Activated T-helper 1 cell treated with anti-CD3 and anti-CD28 coated beads, Interleukin-12 subunit alpha, Interleukin-12 subunit beta, Interleukin-2, Interleukin-4 antibody, amounts not matched to agents 30 ng/mL and 10 ng/mL and 1 ng/mL, durations not matched to agents 14 hours and 24 hours and 36 hours (primary cell): ENCODE data around the gene MTURN. TPM values are rescaled to one million over a fixed set of nuclear protein-coding genes. Genes with fewer than 3 reads are reported as not detected.
"Not testable (repeated sequence)": the region's sequence is repeated elsewhere in the genome, so short reads cannot be mapped to it uniquely, and the experiment has no call there.

Experiments used
- DNase-seq: peaks from one replicate; pipeline ENCODE4 v3.0.0; 2021; ENCODE audit warnings: low spot score
- H3K27ac Mint-ChIP-seq: one replicate; pipeline ENCODE4 v1.8.0; 2021; ENCODE audit warnings: mild to moderate bottlenecking, mixed read lengths
- H3K27me3 Mint-ChIP-seq: one replicate; pipeline ENCODE4 v1.8.0; 2022; ENCODE audit warnings: mild to moderate bottlenecking, moderate library complexity, mixed read lengths; ENCODE audit not compliant: insufficient read depth
- H3K36me3 Mint-ChIP-seq: one replicate; pipeline ENCODE4 v1.8.0; 2021; ENCODE audit warnings: low read depth, mixed read lengths
- H3K4me1 Mint-ChIP-seq: one replicate; pipeline ENCODE4 v1.8.0; 2021; ENCODE audit warnings: low read depth, mixed read lengths
- H3K4me3 Mint-ChIP-seq: one replicate; pipeline ENCODE4 v1.8.0; 2021; ENCODE audit warnings: mild to moderate bottlenecking, moderate library complexity, mixed read lengths
- H3K9me3 Mint-ChIP-seq: one replicate; pipeline ENCODE4 v1.8.0; 2021; ENCODE audit warnings: mixed read lengths
- intact Hi-C: fragments of 100-400 bp; cut with micrococcal nuclease; formaldehyde crosslinking; loops from one replicate; pipeline ENCODE4 v1.15.1; 2024
- total RNA-seq: library from RNA; stranded (reverse); gene quantifications from 2 replicates; pipeline ENCODE4 v1.2.3, GENCODE V29; 2022

Gene MTURN
- 3.9 and 4.3 TPM in 2 replicates for total RNA-seq

DNA sequence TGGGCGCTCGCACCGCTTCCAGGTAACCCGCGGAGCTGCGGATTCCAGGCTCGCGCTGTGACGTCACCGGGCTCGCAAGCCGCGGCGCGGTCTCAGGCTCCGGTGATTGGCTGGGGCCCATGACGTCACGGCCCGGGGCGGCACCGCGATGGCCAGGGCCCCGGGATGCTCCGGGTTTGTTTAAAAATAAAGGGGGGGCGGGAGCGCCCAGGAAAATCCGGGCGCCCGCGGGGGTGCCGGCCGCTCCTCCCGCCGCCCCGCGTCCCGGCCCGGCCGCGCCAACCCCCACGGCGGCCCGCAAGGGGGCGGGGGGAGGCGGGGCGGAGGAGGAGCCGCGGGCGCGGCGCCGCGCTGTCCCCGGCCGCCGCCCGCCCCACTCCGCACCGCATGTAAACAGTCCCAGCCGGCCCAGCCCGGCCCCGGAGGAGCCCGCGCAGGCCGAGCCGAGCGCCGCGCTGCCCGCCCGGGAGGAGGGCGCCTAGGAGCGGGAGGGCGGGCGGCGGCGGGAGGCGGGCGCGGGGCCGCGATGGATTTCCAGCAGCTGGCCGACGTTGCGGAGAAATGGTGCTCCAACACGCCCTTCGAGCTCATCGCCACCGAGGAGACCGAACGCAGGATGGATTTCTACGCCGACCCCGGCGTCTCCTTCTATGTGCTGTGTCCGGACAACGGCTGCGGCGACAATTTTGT is at the start of gene MTURN:
TSS of gene MTURN (plus strand) at position 376 of the 690 bp plus-strand sequence. CDS start at position 527, 151 bp downstream.
- H3K36me3 Mint-ChIP-seq = no peaks in the 10 kb centered on the region
- intact Hi-C loops = loop anchor here (1.0 to 2.0 kb wide), 6 partner anchors 26 to 371 kb away; partner anchors contain the start of genes NOD1, PLEKHA8 and ZNRF2
- H3K27me3 Mint-ChIP-seq = peaks cover 17% of the 10 kb centered on the region
- H3K4me1 Mint-ChIP-seq = peaks cover 6% of the 10 kb centered on the region
- peak within 1 kb of the TSS; percentile 80 for H3K27ac Mint-ChIP-seq
- H3K4me3 Mint-ChIP-seq = peak within 1 kb of the TSS; percentile 89
- no peaks in the 10 kb centered on the region for H3K9me3 Mint-ChIP-seq
- DNase-seq = peak; percentile 83

DNA sequence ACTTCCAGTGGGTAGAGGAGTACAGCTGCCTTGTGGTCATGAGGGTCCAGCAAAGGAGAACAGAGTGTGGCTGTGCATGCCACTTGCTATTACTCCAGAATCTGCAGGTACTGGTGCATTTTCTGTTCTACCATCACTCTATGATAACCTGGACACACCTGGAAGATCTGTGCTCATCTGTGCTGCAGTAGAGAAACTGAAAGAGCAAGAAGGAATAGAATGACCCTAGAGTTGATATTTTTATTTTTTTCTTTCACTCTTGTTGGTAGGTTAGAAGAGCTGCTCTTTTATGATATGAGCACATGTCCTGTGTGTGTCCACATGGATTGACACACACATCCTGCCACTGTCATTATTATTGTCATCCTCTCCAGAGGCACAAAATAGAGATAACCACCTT is 48.3 kb upstream of the MTURN start:
- intact Hi-C loops = no loop called here
- no peaks in the 10 kb centered on the region for H3K9me3 Mint-ChIP-seq
- H3K27ac Mint-ChIP-seq = no peak overlapping the region
- no peaks in the 10 kb centered on the region for H3K27me3 Mint-ChIP-seq
- H3K4me1 Mint-ChIP-seq = no peaks in the 10 kb centered on the region
- no peak overlapping the region for H3K4me3 Mint-ChIP-seq
- H3K36me3 Mint-ChIP-seq = no peaks in the 10 kb centered on the region
- no peak for DNase-seq

DNA sequence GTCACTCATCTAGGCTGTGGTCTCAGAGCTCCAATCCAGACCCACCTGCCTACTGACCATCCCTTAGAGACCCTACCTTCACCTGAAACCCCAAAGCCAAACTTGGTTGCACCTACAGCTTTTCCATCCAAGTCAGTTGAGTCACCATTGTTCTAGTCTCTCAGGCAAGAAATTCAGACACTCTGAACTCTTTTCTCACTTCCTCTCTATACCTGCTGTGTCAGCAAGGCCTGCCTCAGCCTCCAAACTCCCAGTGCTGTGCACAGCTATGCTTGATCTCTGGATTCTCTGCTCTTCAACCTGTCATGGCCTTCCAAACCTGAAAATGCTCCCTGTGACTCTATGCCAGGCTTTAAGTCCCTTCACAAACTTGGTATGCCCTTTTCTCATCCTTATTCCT is 47.4 kb upstream of the MTURN start:
- H3K4me1 Mint-ChIP-seq = no peaks in the 10 kb centered on the region
- no peak overlapping the region for H3K4me3 Mint-ChIP-seq

GRCh38 chr7:30088362-30088761 is 46.4 kb upstream of the MTURN start:
- Mint-ChIP-seq H3K36me3 (no peaks in the 10 kb centered on the region), H3K27ac (no peak overlapping the region), H3K4me1 (no peaks in the 10 kb centered on the region), H3K4me3 (no peak overlapping the region), H3K27me3 (no peaks in the 10 kb centered on the region), H3K9me3 (no peaks in the 10 kb centered on the region)
- DNase-seq = no peak
- intact Hi-C loops = no loop called here

More for the DNA sequence above, 47.4 kb upstream of the MTURN start:
- no peak for DNase-seq
- intact Hi-C loops = no loop called here
- no peaks in the 10 kb centered on the region for H3K9me3 Mint-ChIP-seq
- no peaks in the 10 kb centered on the region for H3K36me3 Mint-ChIP-seq
- no peaks in the 10 kb centered on the region for H3K27me3 Mint-ChIP-seq
- H3K27ac Mint-ChIP-seq = no peak overlapping the region

- no peak overlapping the region for H3K27ac Mint-ChIP-seq
- no peaks in the 10 kb centered on the region for H3K27me3 Mint-ChIP-seq
- no peak for DNase-seq
- no peaks in the 10 kb centered on the region for H3K4me1 Mint-ChIP-seq
- H3K36me3 Mint-ChIP-seq = peaks cover 1% of the 10 kb centered on the region
- intact Hi-C loops = no loop called here
- H3K4me3 Mint-ChIP-seq = no peak overlapping the region
- peaks cover 3% of the 10 kb centered on the region for H3K9me3 Mint-ChIP-seq
Observed at GRCh38 chr7:30090111-30090510, 44.7 kb upstream of the MTURN start.

DNA sequence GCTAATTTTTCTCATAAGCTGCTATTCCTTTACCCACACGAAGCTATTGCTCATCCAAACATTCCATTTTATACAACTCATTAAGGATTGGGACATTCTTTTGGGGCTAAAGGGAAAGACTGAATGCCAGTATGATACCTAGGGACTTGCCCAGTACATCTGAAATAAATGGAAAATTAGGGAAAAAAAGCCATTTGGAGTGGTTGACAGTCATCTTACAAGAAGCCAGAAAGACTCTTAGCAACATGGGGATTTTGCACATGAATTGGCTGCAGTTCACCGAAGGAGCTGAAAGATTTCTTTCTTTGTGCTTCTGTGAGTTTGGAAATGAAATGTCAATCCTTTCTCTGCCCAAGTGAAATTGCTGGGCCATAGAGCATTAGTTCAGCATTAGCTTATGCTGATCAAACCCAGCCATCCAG is 43.3 kb upstream of the MTURN start:
- Mint-ChIP-seq H3K9me3 (peaks cover 3% of the 10 kb centered on the region), H3K27me3 (no peaks in the 10 kb centered on the region), H3K36me3 (peaks cover 1% of the 10 kb centered on the region), H3K27ac (no peak overlapping the region), H3K4me3 (no peak overlapping the region), H3K4me1 (no peaks in the 10 kb centered on the region)
- no peak for DNase-seq
- intact Hi-C loops = no loop called here

- intact Hi-C loops = no loop called here
- Mint-ChIP-seq H3K9me3 (peaks cover 4% of the 10 kb centered on the region), H3K27me3 (no peaks in the 10 kb centered on the region), H3K36me3 (peaks cover 1% of the 10 kb centered on the region), H3K27ac (no peak overlapping the region), H3K4me3 (no peak overlapping the region), H3K4me1 (no peaks in the 10 kb centered on the region)
- no peak for DNase-seq
Observed at GRCh38 chr7:30091987-30092386, 42.8 kb upstream of the MTURN start.

- H3K4me3 Mint-ChIP-seq = no peak overlapping the region
- DNase-seq = no peak
- H3K4me1 Mint-ChIP-seq = no peaks in the 10 kb centered on the region
- H3K27me3 Mint-ChIP-seq = no peaks in the 10 kb centered on the region
- intact Hi-C loops = no loop called here
- peaks cover 1% of the 10 kb centered on the region for H3K36me3 Mint-ChIP-seq
- H3K9me3 Mint-ChIP-seq = peaks cover 10% of the 10 kb centered on the region
- H3K27ac Mint-ChIP-seq = no peak overlapping the region
Observed at GRCh38 chr7:30093420-30093952, 41.3 kb upstream of the MTURN start.

- H3K27ac Mint-ChIP-seq, H3K27me3 Mint-ChIP-seq, H3K36me3 Mint-ChIP-seq, H3K4me3 Mint-ChIP-seq, DNase-seq, H3K4me1 Mint-ChIP-seq, intact Hi-C loops: not testable (repeated sequence)
- H3K9me3 Mint-ChIP-seq = peaks cover 10% of the 10 kb centered on the region
Observed at GRCh38 chr7:30098599-30098998, 36.2 kb upstream of the MTURN start.

- Mint-ChIP-seq H3K4me3 (no peak overlapping the region), H3K36me3 (no peaks in the 10 kb centered on the region), H3K4me1 (no peaks in the 10 kb centered on the region), H3K27me3 (peaks cover 2% of the 10 kb centered on the region), H3K9me3 (peaks cover 4% of the 10 kb centered on the region), H3K27ac (no peak overlapping the region)
- no peak for DNase-seq
- intact Hi-C loops = no loop called here
Observed at GRCh38 chr7:30102281-30102680, 32.5 kb upstream of the MTURN start.

DNA sequence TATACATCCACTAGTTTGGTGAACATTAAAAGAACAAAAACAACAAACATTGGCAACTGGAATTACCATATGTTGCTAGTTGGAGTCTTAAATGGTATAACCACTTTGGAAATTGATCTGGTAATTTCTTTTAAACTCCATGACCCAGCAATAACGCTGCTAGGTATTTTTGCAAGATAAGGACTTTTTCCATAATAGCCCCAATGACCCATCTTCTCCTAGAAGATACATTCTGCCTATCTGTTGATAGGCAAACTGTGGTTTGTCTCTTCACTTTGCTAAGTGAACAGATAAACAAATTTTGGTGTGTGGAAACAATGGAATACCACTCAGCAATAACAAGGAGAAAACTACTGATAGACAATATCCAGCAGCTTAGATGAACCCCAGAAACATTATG is 30.6 kb upstream of the MTURN start:
- no peak overlapping the region for H3K4me3 Mint-ChIP-seq
- intact Hi-C loops = no loop called here
- peaks cover under 1% of the 10 kb centered on the region for H3K27me3 Mint-ChIP-seq
- H3K27ac Mint-ChIP-seq = no peak overlapping the region
- DNase-seq = no peak
- H3K9me3 Mint-ChIP-seq = no peaks in the 10 kb centered on the region
- H3K36me3 Mint-ChIP-seq = no peaks in the 10 kb centered on the region
- H3K4me1 Mint-ChIP-seq = no peaks in the 10 kb centered on the region

- no peaks in the 10 kb centered on the region for H3K36me3 Mint-ChIP-seq
- no peak overlapping the region for H3K4me3 Mint-ChIP-seq
- H3K27ac Mint-ChIP-seq = no peak overlapping the region
- intact Hi-C loops = no loop called here
- H3K4me1 Mint-ChIP-seq = peaks cover 5% of the 10 kb centered on the region
- H3K27me3 Mint-ChIP-seq = no peaks in the 10 kb centered on the region
- H3K9me3 Mint-ChIP-seq = peaks cover 24% of the 10 kb centered on the region
- no peak for DNase-seq
Observed at GRCh38 chr7:30112103-30112713, 22.6 kb upstream of the MTURN start.

DNA sequence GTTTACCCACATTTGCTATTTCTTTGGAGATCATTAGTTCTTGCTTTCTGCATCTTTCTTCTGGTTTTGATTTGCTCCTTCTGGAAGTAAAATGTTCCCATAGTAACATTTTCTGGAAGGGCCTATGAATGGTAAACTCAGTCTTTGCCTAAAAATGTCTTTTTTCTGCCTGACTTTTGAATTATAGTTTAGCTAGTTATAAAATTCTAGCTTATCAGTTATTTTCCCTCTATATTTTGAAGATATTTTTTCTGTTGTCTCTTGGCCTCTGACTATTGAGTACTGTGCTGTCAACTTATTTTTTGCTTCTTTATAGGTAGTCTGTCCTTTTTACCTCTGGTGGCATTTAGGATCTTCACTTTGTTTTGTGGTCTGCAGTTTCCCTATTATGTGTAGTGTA is 21.6 kb upstream of the MTURN start:
- H3K4me1 Mint-ChIP-seq = peaks cover 5% of the 10 kb centered on the region
- intact Hi-C loops = no loop called here

More for the DNA sequence above, 21.6 kb upstream of the MTURN start:
- Mint-ChIP-seq H3K36me3 (no peaks in the 10 kb centered on the region), H3K4me3 (no peak overlapping the region), H3K9me3 (peaks cover 24% of the 10 kb centered on the region), H3K27ac (no peak overlapping the region), H3K27me3 (no peaks in the 10 kb centered on the region)
- no peak for DNase-seq
